Non-pigmented ciliary epithelial cell (primary cell): ENCODE results near the gene PTCH1.
A peak's percentile ranks its signal among the peaks of the same experiment; 100 is the strongest.

Experiments used
- DNase-seq: peaks from one replicate; pipeline ENCODE4 v3.0.0-alpha.2; 2010; ENCODE audit warnings: low read depth

Gene PTCH1

GRCh38 chr9:95463148-95464060, 53.4 kb downstream of the PTCH1 start:
- DNase-seq, result no peak

- peak; percentile 47 for DNase-seq
These were observed 54.3 kb downstream of the PTCH1 start for GRCh38 chr9:95462249-95463147.

- DNase-seq, result no peak
These were observed 55.1 kb downstream of the PTCH1 start for GRCh38 chr9:95461448-95462248.

GRCh38 chr9:95460518-95461164, 56.1 kb downstream of the PTCH1 start:
- no peak for DNase-seq

- DNase-seq, result no peak
These were observed 56.8 kb downstream of the PTCH1 start for GRCh38 chr9:95459851-95460517.

- no peak for DNase-seq
These were observed 57.6 kb downstream of the PTCH1 start for GRCh38 chr9:95459178-95459577.

GRCh38 chr9:95458666-95459065, 58.1 kb downstream of the PTCH1 start:
- no peak for DNase-seq

- peak; percentile 26 for DNase-seq
These were observed 59.0 kb downstream of the PTCH1 start for GRCh38 chr9:95457769-95458168.

- DNase-seq, result no peak
These were observed 61.1 kb downstream of the PTCH1 start for GRCh38 chr9:95455714-95456113.

GRCh38 chr9:95452176-95452575, 64.6 kb downstream of the PTCH1 start:
- no peak for DNase-seq

- no peak for DNase-seq
These were observed 65.7 kb downstream of the PTCH1 start for GRCh38 chr9:95451065-95451426.

GRCh38 chr9:95450171-95451064, 66.4 kb downstream of the PTCH1 start:
- DNase-seq, result no peak

- DNase-seq, result no peak
These were observed 67.8 kb downstream of the PTCH1 start for GRCh38 chr9:95449016-95449415.

- DNase-seq, result no peak
These were observed 68.9 kb downstream of the PTCH1 start for GRCh38 chr9:95447660-95448420.

- DNase-seq, result no peak
These were observed 69.8 kb downstream of the PTCH1 start for GRCh38 chr9:95446984-95447383.

GRCh38 chr9:95446259-95446658, 70.5 kb downstream of the PTCH1 start:
- DNase-seq, result no peak

GRCh38 chr9:95444160-95444559, 72.6 kb downstream of the PTCH1 start:
- DNase-seq, result no peak

GRCh38 chr9:95443301-95443700, 73.5 kb downstream of the PTCH1 start:
- DNase-seq, result no peak

- no peak for DNase-seq
These were observed 75.7 kb downstream of the PTCH1 start for GRCh38 chr9:95441081-95441480.
